ENCODE data around the gene HS3ST2.

GRCh38 chr16:22937169-22937568, 123.2 kb downstream of the HS3ST2 start:
- TF ChIP-seq CTCF (IDR thresholded peaks at IDR 0.05 in 8 of 11, conservative IDR thresholded peaks at IDR 0.05 in 3 of 11), result no peak
- TF ChIP-seq POLR2A (IDR thresholded peaks at IDR 0.05), result no peak

Measured in spleen (tissue), 7 donors.